GM10266 (cell line): ENCODE measurements around the gene SULT1C3.

ENCODE experiments used
- DNase-seq: peaks from one replicate; pipeline ENCODE4 v3.0.0; 2012; ENCODE audit errors: extremely low spot score
- TF ChIP-seq, protein P1 (sequence below): IDR thresholded peaks from 2 replicates; pipeline ENCODE4 v1.5.1; 2012; ENCODE audit warnings: mild to moderate bottlenecking, low read depth; ENCODE audit not compliant: control insufficient read depth, insufficient read depth; ENCODE audit errors: missing control alignments

SULT1C3 gene

GRCh38 chr2:108240966-108241365 lies 1.2 kb downstream of the SULT1C3 start:
- TF ChIP-seq, protein P1, sequence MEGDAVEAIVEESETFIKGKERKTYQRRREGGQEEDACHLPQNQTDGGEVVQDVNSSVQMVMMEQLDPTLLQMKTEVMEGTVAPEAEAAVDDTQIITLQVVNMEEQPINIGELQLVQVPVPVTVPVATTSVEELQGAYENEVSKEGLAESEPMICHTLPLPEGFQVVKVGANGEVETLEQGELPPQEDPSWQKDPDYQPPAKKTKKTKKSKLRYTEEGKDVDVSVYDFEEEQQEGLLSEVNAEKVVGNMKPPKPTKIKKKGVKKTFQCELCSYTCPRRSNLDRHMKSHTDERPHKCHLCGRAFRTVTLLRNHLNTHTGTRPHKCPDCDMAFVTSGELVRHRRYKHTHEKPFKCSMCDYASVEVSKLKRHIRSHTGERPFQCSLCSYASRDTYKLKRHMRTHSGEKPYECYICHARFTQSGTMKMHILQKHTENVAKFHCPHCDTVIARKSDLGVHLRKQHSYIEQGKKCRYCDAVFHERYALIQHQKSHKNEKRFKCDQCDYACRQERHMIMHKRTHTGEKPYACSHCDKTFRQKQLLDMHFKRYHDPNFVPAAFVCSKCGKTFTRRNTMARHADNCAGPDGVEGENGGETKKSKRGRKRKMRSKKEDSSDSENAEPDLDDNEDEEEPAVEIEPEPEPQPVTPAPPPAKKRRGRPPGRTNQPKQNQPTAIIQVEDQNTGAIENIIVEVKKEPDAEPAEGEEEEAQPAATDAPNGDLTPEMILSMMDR = no peak
- no peak for DNase-seq

DNA sequence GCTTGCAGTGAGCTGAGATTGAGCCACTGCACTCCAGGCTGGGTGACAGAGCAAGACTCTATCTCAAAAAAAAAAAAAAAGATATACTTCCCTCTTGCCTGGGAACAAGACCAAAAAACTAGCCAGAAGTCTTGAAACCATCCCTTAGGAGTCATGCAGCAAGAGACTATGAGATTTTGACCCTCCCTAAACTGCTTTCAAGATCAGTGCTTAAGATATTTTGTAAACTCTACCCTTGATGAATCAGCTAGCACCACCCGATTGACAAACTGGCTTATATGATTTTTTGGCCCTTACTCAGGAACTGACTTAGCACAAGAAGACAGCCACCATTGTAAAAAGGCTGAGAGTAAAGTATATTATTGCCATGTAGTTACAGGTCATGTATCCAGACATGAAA lies 3.8 kb downstream of the SULT1C3 start:
- no peak for DNase-seq
- TF ChIP-seq, protein P1 = no peak

DNA sequence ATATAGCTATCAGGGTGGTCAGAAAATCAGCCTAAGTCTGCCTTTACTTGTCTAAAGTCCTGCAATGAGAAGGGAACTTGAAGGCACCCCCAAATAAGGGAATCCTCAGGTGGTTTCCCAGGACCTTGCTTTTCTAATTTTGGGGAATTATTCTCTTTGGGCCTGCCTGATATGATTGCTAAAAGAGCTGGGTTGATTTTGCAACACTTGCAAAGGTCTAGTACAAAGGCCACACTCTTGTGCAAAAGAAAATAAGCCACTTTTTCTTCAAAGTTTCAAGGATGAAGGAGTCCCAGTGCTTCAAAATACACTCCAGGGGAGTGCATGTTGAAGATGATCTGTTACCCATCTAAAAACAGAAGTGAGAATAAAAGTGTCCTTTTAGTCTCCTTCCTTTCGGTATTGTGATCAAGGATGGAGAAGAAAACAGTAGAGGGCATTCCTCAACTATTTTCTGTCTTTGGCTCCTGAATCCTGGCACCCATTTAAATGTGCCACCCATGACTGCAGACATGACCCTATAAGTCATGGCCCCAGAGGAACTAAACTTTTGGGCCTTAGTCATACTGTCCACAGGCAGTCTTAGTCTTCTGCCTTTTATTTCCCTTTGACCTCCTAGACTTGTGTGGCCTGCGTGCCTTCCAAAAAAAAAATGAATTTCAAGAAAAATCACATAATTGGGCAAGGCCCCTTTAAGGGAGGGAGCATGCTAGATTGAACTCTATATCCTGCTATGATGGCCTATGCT lies 5.1 kb downstream of the SULT1C3 start:
- TF ChIP-seq, protein P1 = no peak
- no peak for DNase-seq

DNA sequence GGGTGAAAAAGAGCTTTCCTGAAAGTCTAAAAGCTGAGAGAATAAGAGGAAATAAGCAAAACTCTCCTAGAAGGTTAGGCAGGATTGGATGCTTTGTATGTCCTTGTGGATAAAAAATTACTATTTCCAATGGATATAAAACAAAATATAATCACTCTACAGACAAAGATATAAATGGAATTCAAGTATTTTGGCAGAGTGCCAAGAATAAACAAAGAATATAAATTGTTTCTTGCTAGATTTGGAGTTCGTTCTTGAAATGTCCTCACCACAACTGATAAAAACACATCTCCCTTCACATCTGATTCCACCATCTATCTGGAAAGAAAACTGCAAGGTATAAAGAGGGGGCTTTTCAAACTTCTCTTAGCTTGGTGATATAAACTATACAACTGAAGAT lies 13.3 kb downstream of the SULT1C3 start:
- no peak for DNase-seq

GRCh38 chr2:108257757-108258331 lies 18.1 kb downstream of the SULT1C3 start:
- TF ChIP-seq, protein P1 = no peak

More for the DNA sequence above, 13.3 kb downstream of the SULT1C3 start:
- TF ChIP-seq, protein P1 = no peak

GRCh38 chr2:108260773-108261172 lies 21.0 kb downstream of the SULT1C3 start:
- DNase-seq = no peak

More at GRCh38 chr2:108257757-108258331, 18.1 kb downstream of the SULT1C3 start:
- DNase-seq = no peak

GRCh38 chr2:108262036-108262435 lies 22.3 kb downstream of the SULT1C3 start:
- TF ChIP-seq, protein P1 = no peak

More at GRCh38 chr2:108260773-108261172, 21.0 kb downstream of the SULT1C3 start:
- TF ChIP-seq, protein P1 = no peak

More at GRCh38 chr2:108262036-108262435, 22.3 kb downstream of the SULT1C3 start:
- no peak for DNase-seq
